K562 (cell line): ENCODE measurements around the gene PHLDA3. TPM values are rescaled to one million over a fixed set of nuclear protein-coding genes. Genes with fewer than 3 reads are reported as not detected.

Source experiments
- ASH1L ChIP-seq: fragments of 450-650 bp; IDR thresholded peaks from 2 replicates; pipeline ENCODE4 v1.6.1; 2018; ENCODE audit warnings: borderline replicate concordance, mild to moderate bottlenecking, low read depth; ENCODE audit not compliant: partially characterized antibody
- CBX1 ChIP-seq: sonication (generic); IDR thresholded peaks from 2 replicates; pipeline ENCODE4 v1.6.1; 2016; ENCODE audit warnings: antibody characterized with exemption, low read depth, mild to moderate bottlenecking
- CXXC5 ChIP-seq: fragments of 250-450 bp; sonication (Bioruptor Pico); IDR thresholded peaks from 2 replicates; pipeline ENCODE4 v1.8.0; 2022; ENCODE audit warnings: inconsistent platforms, mild to moderate bottlenecking, moderate library complexity
- DDX20 ChIP-seq: fragments of 450-650 bp; IDR thresholded peaks from 2 replicates; pipeline ENCODE4 v1.6.1; 2016; ENCODE audit warnings: missing genetic modification characterization, low read depth, mild to moderate bottlenecking, missing compliant biosample characterization, moderate library complexity
- ETS2 ChIP-seq: IDR thresholded peaks from 2 replicates; pipeline ENCODE4 v1.6.1; 2016; ENCODE audit warnings: borderline replicate concordance, missing genetic modification characterization, mild to moderate bottlenecking, moderate library complexity, missing compliant biosample characterization; ENCODE audit not compliant: poor library complexity, severe bottlenecking
- HDAC1 ChIP-seq, 2 experiments: fragments of 450-650 bp; IDR thresholded peaks; 2 replicates each; pipeline ENCODE4 v1.6.1; 2016 to 2017; ENCODE audit warnings: inconsistent platforms in 1 of 2, mild to moderate bottlenecking in 1 of 2, moderate library complexity in 1 of 2
- HNRNPLL ChIP-seq: fragments of 200-400 bp; formaldehyde crosslinking; IDR thresholded peaks from 2 replicates; pipeline ENCODE4 v1.6.1; 2017; ENCODE audit warnings: low read length, low read depth, mild to moderate bottlenecking; ENCODE audit not compliant: poor library complexity, severe bottlenecking
- MAZ ChIP-seq, 2 experiments: fragments of 450-650 bp in 1 of 2; sonication (generic) in 1 of 2; formaldehyde crosslinking; IDR thresholded peaks in 1 of 2; conservative IDR thresholded peaks in 1 of 2; 2 replicates each; pipeline versions ENCODE4 v1.4.0 to v1.5.0; 2020; ENCODE audit warnings: mild to moderate bottlenecking in 1 of 2, missing genetic modification reagents in 1 of 2
- MCM5 ChIP-seq: fragments of 450-650 bp; IDR thresholded peaks from 2 replicates; pipeline ENCODE4 v1.6.1; 2016; ENCODE audit warnings: low read depth
- MIER1 ChIP-seq: fragments of 450-650 bp; IDR thresholded peaks from 2 replicates; pipeline ENCODE4 v1.6.1; 2016; ENCODE audit warnings: antibody characterized with exemption, mild to moderate bottlenecking, low read depth
- MYNN ChIP-seq, 2 experiments: sonication (generic); formaldehyde crosslinking in 1 of 2; IDR thresholded peaks; 2 replicates each; pipeline versions ENCODE4 v1.5.0 to v1.6.1; 2016 to 2020; ENCODE audit warnings: antibody characterized with exemption in 1 of 2, missing genetic modification reagents in 1 of 2
- NBN ChIP-seq: fragments of 450-650 bp; IDR thresholded peaks from 2 replicates; pipeline ENCODE4 v1.6.1; 2016; ENCODE audit warnings: low read depth, mild to moderate bottlenecking
- NR1H2 ChIP-seq: sonication (generic); formaldehyde crosslinking; IDR thresholded peaks from 2 replicates; pipeline ENCODE4 v1.4.0; 2020; ENCODE audit warnings: mild to moderate bottlenecking, missing genetic modification reagents
- RBM22 ChIP-seq: fragments of 200-400 bp; formaldehyde crosslinking; IDR thresholded peaks from 2 replicates; pipeline ENCODE4 v1.6.1; 2018; ENCODE audit warnings: low read length, low read depth; ENCODE audit not compliant: poor library complexity, severe bottlenecking
- RUNX1 ChIP-seq: sonication (generic); IDR thresholded peaks from 2 replicates; pipeline ENCODE4 v1.6.1; 2016; ENCODE audit warnings: antibody characterized with exemption, low read depth
- SAP30 ChIP-seq: fragments of 200-600 bp; sonication (generic); IDR thresholded peaks from 2 replicates; pipeline ENCODE4 v1.6.1; 2012; ENCODE audit warnings: borderline replicate concordance, low read depth, mild to moderate bottlenecking, moderate library complexity, low read length, control low read depth, inconsistent platforms; ENCODE audit not compliant: insufficient read depth, poor library complexity, severe bottlenecking
- TCF3 ChIP-seq: sonication (generic); formaldehyde crosslinking; IDR thresholded peaks from 2 replicates; pipeline ENCODE4 v1.4.0; 2020; ENCODE audit warnings: mild to moderate bottlenecking, missing genetic modification reagents
- TEAD2 ChIP-seq: fragments of 450-650 bp; IDR thresholded peaks from 2 replicates; pipeline ENCODE4 v1.6.1; 2016; ENCODE audit warnings: missing genetic modification characterization, control low read depth, missing compliant biosample characterization
- ZBTB7A ChIP-seq: IDR thresholded peaks from 2 replicates; pipeline ENCODE4 v1.6.1; 2011; ENCODE audit warnings: low read depth, mild to moderate bottlenecking, low read length, moderate library complexity, borderline replicate concordance; ENCODE audit not compliant: control insufficient read depth
- ZNF143 ChIP-seq: sonication (generic); formaldehyde crosslinking; IDR thresholded peaks from 2 replicates; pipeline ENCODE4 v1.9.0; 2022; ENCODE audit warnings: mild to moderate bottlenecking, missing genetic modification reagents
- ZNF146 ChIP-seq: IDR thresholded peaks from one replicate; pipeline ENCODE4 v1.6.1; 2018; ENCODE audit warnings: missing compliant biosample characterization; ENCODE audit not compliant: unreplicated experiment
- ZNF507 ChIP-seq: conservative IDR thresholded peaks from 2 replicates; pipeline ENCODE4 v1.6.1; 2017; ENCODE audit warnings: missing genetic modification characterization, missing compliant biosample characterization
- polyA plus RNA-seq, 8 experiments: library from polyadenylated mRNA; depleted of rRNA in 4 of 8; stranded (reverse) in 5 of 8; unstranded in 3 of 8; fragments of >200 nt; fragmentation: Nextera tagmentation in 2 of 8; fragmentation: Illumina TruSeq in 1 of 8; extraction: Ambion mirVana in 2 of 8; extraction: Trizol in 1 of 8; gene quantifications; 2 replicates each; pipeline versions ENCODE4 v1.2.1 to v1.2.3, GENCODE V29; 2011 to 2014; ENCODE audit warnings: inconsistent platforms in 1 of 8, missing spikeins in 1 of 8
- total RNA-seq, 7 experiments: library from RNA; depleted of rRNA in 6 of 7; stranded (reverse); fragments of >200 nt in 6 of 7; fragmentation: Illumina TruSeq in 2 of 7; extraction: Trizol in 2 of 7; gene quantifications; 2 replicates each; pipeline versions ENCODE4 v1.2.1 to v1.2.3, GENCODE V29; 2011 to 2021; ENCODE audit warnings: low replicate concordance in 1 of 7
- TF ChIP-seq, protein P1 (sequence below): fragments of 250-450 bp; sonication (Bioruptor Pico); IDR thresholded peaks from 2 replicates; pipeline ENCODE4 v1.8.0; 2022; ENCODE audit warnings: inconsistent platforms
- TF ChIP-seq, protein P2 (sequence below): fragments of 250-450 bp; sonication (Bioruptor Pico); IDR thresholded peaks from 2 replicates; pipeline ENCODE4 v1.5.1; 2021; ENCODE audit warnings: mild to moderate bottlenecking

PHLDA3 gene
- total and polyA plus RNA-seq, 9 of the 15 experiments (the other 6 are each of a cell fraction or from before 2014, with no cell fraction given), result 0.11 to 0.27 TPM; not detected in 7

DNA sequence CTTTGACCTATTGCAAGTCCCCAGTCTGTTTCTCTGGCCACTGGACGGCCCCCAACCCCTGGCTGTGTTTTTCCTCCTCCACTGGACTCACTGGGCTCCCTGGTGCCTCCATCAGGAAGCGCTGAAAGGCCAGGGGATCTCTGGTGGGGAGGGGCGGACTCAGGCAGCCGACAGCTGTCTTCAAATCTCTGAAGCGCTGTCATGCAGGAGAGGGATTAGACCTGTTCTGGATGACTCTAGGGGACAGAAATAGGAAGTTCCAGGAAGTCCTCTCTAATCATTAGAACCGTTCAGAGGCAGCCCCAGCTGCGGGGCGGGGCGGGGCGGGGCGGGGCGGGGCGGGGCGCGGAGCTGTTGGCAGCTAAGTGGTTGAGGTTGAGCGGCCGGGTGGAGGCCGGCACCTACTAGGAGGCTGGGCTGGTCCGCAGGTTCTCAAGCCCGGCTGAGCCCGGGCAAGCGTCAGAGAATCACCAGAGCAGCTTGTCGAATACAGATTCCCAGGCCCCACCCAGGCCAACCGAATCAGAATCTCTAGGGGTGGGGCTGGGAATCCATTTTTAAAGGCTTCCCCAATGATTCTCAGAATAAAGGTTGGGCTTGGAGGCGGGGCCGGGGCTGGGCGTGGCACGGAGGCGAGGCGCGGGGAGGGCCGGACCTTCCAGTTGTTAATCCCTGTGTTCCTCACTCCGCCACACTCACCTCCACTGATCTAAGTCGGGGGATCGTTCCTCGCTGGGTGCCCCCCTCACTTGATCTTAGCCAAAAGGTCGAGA is 11.4 kb upstream of the PHLDA3 start (continued):
- TF ChIP-seq ZBTB7A (peak; percentile 33; the same call in 1 of the 2 replicates), HNRNPLL (no peak), CXXC5 (CRISPR knock-in tag) (peak; percentile 71), ZNF507 (tag) (no peak), NR1H2 (CRISPR knock-in tag) (no peak; the same call in 1 of the 2 replicates), ETS2 (tag) (no peak), HDAC1 (IDR thresholded peaks at IDR 0.05) (peak in 1 of 2 experiments; percentile 90; a peak in 2 of 4 replicates), DDX20 (tag) (no peak), RBM22 (no peak), RUNX1 (no peak), MIER1 (no peak), TCF3 (peak; percentile 73), NBN (peak; percentile 36; the same call in 1 of the 2 replicates), ASH1L (no peak), ZNF146 (CRISPR knock-in tag) (no peak), MYNN (IDR thresholded peaks at IDR 0.05) (0 out of 2 replicates have a peak, but pooled peaks have one; percentile 44), MYNN (CRISPR knock-in tag; IDR thresholded peaks at IDR 0.05) (no peak), SAP30 (peak; percentile 54), MAZ (CRISPR knock-in tag; conservative IDR thresholded peaks at IDR 0.05 in 1 of 2, IDR thresholded peaks at IDR 0.05 in 1 of 2) (peak; percentile 66 to 76), MCM5 (no peak), TEAD2 (no peak), CBX1 (no peak), ZNF143 (no peak)
- TF ChIP-seq, protein P1, sequence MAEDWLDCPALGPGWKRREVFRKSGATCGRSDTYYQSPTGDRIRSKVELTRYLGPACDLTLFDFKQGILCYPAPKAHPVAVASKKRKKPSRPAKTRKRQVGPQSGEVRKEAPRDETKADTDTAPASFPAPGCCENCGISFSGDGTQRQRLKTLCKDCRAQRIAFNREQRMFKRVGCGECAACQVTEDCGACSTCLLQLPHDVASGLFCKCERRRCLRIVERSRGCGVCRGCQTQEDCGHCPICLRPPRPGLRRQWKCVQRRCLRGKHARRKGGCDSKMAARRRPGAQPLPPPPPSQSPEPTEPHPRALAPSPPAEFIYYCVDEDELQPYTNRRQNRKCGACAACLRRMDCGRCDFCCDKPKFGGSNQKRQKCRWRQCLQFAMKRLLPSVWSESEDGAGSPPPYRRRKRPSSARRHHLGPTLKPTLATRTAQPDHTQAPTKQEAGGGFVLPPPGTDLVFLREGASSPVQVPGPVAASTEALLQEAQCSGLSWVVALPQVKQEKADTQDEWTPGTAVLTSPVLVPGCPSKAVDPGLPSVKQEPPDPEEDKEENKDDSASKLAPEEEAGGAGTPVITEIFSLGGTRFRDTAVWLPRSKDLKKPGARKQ, result no peak
- TF ChIP-seq, protein P2, sequence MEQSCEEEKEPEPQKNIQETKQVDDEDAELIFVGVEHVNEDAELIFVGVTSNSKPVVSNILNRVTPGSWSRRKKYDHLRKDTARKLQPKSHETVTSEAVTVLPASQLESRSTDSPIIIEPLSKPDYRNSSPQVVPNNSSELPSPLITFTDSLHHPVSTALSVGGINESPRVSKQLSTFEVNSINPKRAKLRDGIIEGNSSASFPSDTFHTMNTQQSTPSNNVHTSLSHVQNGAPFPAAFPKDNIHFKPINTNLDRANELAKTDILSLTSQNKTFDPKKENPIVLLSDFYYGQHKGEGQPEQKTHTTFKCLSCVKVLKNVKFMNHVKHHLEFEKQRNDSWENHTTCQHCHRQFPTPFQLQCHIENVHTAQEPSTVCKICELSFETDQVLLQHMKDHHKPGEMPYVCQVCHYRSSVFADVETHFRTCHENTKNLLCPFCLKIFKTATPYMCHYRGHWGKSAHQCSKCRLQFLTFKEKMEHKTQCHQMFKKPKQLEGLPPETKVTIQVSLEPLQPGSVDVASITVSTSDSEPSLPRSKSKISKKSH, result no peak
